ENCODE data around the gene TMEM266. TPM values are rescaled to one million over a fixed set of nuclear protein-coding genes. Genes with fewer than 3 reads are reported as not detected.

The TMEM266 gene
- total RNA-seq, 1 donor, result under 0.01 TPM

- no peak for DNase-seq (ENCODE audit: low read depth)
- no peak overlapping the region for H3K4me3 ChIP-seq (ENCODE audit: low read depth, low read length)
- TF ChIP-seq CTCF (IDR thresholded peaks at IDR 0.05; ENCODE audit: insufficient read depth, low read depth, low read length), result no peak
These were observed 103.1 kb downstream of the TMEM266 start for GRCh38 chr15:76162784-76163456.

- no peak overlapping the region for H3K4me3 ChIP-seq (ENCODE audit: low read depth, low read length)
- TF ChIP-seq CTCF (IDR thresholded peaks at IDR 0.05; ENCODE audit: insufficient read depth, low read depth, low read length), result no peak
- DNase-seq (ENCODE audit: low read depth), result peak; percentile 95
These were observed 103.9 kb downstream of the TMEM266 start for GRCh38 chr15:76163457-76164295.

GRCh38 chr15:76164602-76165001 is 104.8 kb downstream of the TMEM266 start:
- no peak for DNase-seq (ENCODE audit: low read depth)
- no peak overlapping the region for H3K4me3 ChIP-seq (ENCODE audit: low read depth, low read length)
- TF ChIP-seq CTCF (IDR thresholded peaks at IDR 0.05; ENCODE audit: insufficient read depth, low read depth, low read length), result no peak

- DNase-seq (ENCODE audit: low read depth), result no peak
- no peak for TF ChIP-seq CTCF (IDR thresholded peaks at IDR 0.05; ENCODE audit: insufficient read depth, low read depth, low read length)
- H3K4me3 ChIP-seq (ENCODE audit: low read depth, low read length), result no peak overlapping the region
These were observed 106.2 kb downstream of the TMEM266 start for GRCh38 chr15:76165951-76166350.

- peak; percentile 23 for DNase-seq (ENCODE audit: low read depth)
- no peak overlapping the region for H3K4me3 ChIP-seq (ENCODE audit: low read depth, low read length)
- TF ChIP-seq CTCF (IDR thresholded peaks at IDR 0.05; ENCODE audit: insufficient read depth, low read depth, low read length), result no peak
These were observed 108.6 kb downstream of the TMEM266 start for GRCh38 chr15:76168237-76168984.

- DNase-seq (ENCODE audit: low read depth), result peak; percentile 41
- TF ChIP-seq CTCF (IDR thresholded peaks at IDR 0.05; ENCODE audit: insufficient read depth, low read depth, low read length), result no peak
- H3K4me3 ChIP-seq (ENCODE audit: low read depth, low read length), result no peak overlapping the region
These were observed 109.2 kb downstream of the TMEM266 start for GRCh38 chr15:76169018-76169417.

Data from fibroblast of villous mesenchyme (primary cell).